H9 (cell line): ENCODE results near the gene TIMELESS. TPM values are rescaled to one million over a fixed set of nuclear protein-coding genes. Genes with fewer than 3 reads are reported as not detected.

ENCODE experiments used
- DNase-seq: peaks from one replicate; pipeline ENCODE4 v3.0.0-alpha.2; 2017
- H2AFZ ChIP-seq: one replicate; pipeline ENCODE4 v1.6.1; 2013; ENCODE audit warnings: mild to moderate bottlenecking, low read length, control low read depth, moderate library complexity
- H2AK5ac ChIP-seq: 2 replicates; pipeline ENCODE4 v1.6.1; 2013; ENCODE audit warnings: low read length, control low read depth, mixed read lengths; ENCODE audit not compliant: insufficient read length
- H2BK120ac ChIP-seq: one replicate; pipeline ENCODE4 v1.6.1; 2013; ENCODE audit warnings: low read depth, mild to moderate bottlenecking, low read length, control low read depth, inconsistent platforms; ENCODE audit not compliant: poor library complexity, severe bottlenecking
- H2BK12ac ChIP-seq: 2 replicates; pipeline ENCODE4 v1.6.1; 2013; ENCODE audit warnings: low read length, control low read depth, mixed read lengths, low read depth; ENCODE audit not compliant: insufficient read length
- H2BK15ac ChIP-seq: 2 replicates; pipeline ENCODE4 v1.6.1; 2013; ENCODE audit warnings: low read depth, low read length, control low read depth
- H2BK20ac ChIP-seq: one replicate; pipeline ENCODE4 v1.6.1; 2013; ENCODE audit warnings: low read depth, mild to moderate bottlenecking, low read length, control low read depth, inconsistent platforms; ENCODE audit not compliant: poor library complexity, severe bottlenecking
- H2BK5ac ChIP-seq: 2 replicates; pipeline ENCODE4 v1.6.1; 2013; ENCODE audit warnings: low read length, control low read depth, mixed read lengths; ENCODE audit not compliant: insufficient read length
- H3K14ac ChIP-seq: 2 replicates; pipeline ENCODE4 v1.6.1; 2013; ENCODE audit warnings: low read length, control low read depth; ENCODE audit not compliant: insufficient read depth
- H3K18ac ChIP-seq: 2 replicates; pipeline ENCODE4 v1.6.1; 2013; ENCODE audit warnings: low read depth, mild to moderate bottlenecking, mixed read lengths, low read length, control low read depth; ENCODE audit not compliant: insufficient read length
- H3K23ac ChIP-seq: 2 replicates; pipeline ENCODE4 v1.6.1; 2013; ENCODE audit warnings: low read length, control low read depth, mixed read lengths, low read depth; ENCODE audit not compliant: insufficient read length
- H3K23me2 ChIP-seq: 2 replicates; pipeline ENCODE4 v1.6.1; 2013; ENCODE audit warnings: low read depth, mild to moderate bottlenecking, mixed read lengths, low read length, control low read depth; ENCODE audit not compliant: insufficient read length, poor library complexity, severe bottlenecking
- H3K27ac ChIP-seq: 2 replicates; pipeline ENCODE4 v1.5.1; 2013; ENCODE audit warnings: low read length, control low read depth, mixed read lengths, low read depth; ENCODE audit not compliant: insufficient read length
- H3K27me3 ChIP-seq: 2 replicates; pipeline ENCODE4 v1.6.1; 2013; ENCODE audit warnings: low read length, control low read depth, inconsistent platforms; ENCODE audit not compliant: insufficient read depth
- H3K4ac ChIP-seq: 2 replicates; pipeline ENCODE4 v1.6.1; 2013; ENCODE audit warnings: low read depth, mild to moderate bottlenecking, control low read depth, inconsistent platforms, low read length, moderate library complexity
- H3K4me1 ChIP-seq: 2 replicates; pipeline ENCODE4 v1.6.1; 2013; ENCODE audit warnings: low read length, control low read depth, inconsistent platforms; ENCODE audit not compliant: insufficient read depth
- H3K4me2 ChIP-seq: 2 replicates; pipeline ENCODE4 v1.6.1; 2013; ENCODE audit warnings: low read length, control low read depth, mixed read lengths; ENCODE audit not compliant: insufficient read length, insufficient read depth
- H3K56ac ChIP-seq: 2 replicates; pipeline ENCODE4 v1.6.1; 2013; ENCODE audit warnings: low read depth, mild to moderate bottlenecking, mixed read lengths, low read length, control low read depth; ENCODE audit not compliant: insufficient read length
- H3K79me1 ChIP-seq: 2 replicates; pipeline ENCODE4 v1.6.1; 2013; ENCODE audit warnings: low read depth, mild to moderate bottlenecking, moderate library complexity, low read length, control low read depth, inconsistent platforms; ENCODE audit not compliant: insufficient read depth, poor library complexity, severe bottlenecking
- H3K79me2 ChIP-seq: 2 replicates; pipeline ENCODE4 v1.6.1; 2013; ENCODE audit warnings: low read length, control low read depth, inconsistent platforms; ENCODE audit not compliant: insufficient read depth
- H3K9ac ChIP-seq: 2 replicates; pipeline ENCODE4 v1.6.1; 2013; ENCODE audit warnings: low read length, control low read depth, mixed read lengths; ENCODE audit not compliant: insufficient read length; ENCODE audit errors: extremely low read depth
- H3K9me3 ChIP-seq: one replicate; pipeline ENCODE4 v1.6.1; 2013; ENCODE audit warnings: low read depth, low read length, inconsistent platforms; ENCODE audit not compliant: control insufficient read depth
- H3T11ph ChIP-seq: one replicate; pipeline ENCODE4 v1.6.1; 2013; ENCODE audit warnings: mild to moderate bottlenecking, low read length, control low read depth, inconsistent platforms
- H4K20me1 ChIP-seq: one replicate; pipeline ENCODE4 v1.6.1; 2013; ENCODE audit not compliant: control insufficient read depth, insufficient read length, insufficient read depth
- H4K5ac ChIP-seq: 2 replicates; pipeline ENCODE4 v1.6.1; 2013; ENCODE audit warnings: low read depth, mild to moderate bottlenecking, mixed read lengths, low read length, control low read depth; ENCODE audit not compliant: insufficient read length
- H4K8ac ChIP-seq: replicated peaks from 2 replicates; pipeline ENCODE4 v1.6.1; 2013; ENCODE audit warnings: low read length, control low read depth, mixed read lengths, low read depth; ENCODE audit not compliant: insufficient read length
- H4K91ac ChIP-seq: 2 replicates; pipeline ENCODE4 v1.6.1; 2013; ENCODE audit warnings: low read depth, mild to moderate bottlenecking, moderate library complexity, mixed read lengths, low read length, control low read depth; ENCODE audit not compliant: insufficient read length
- H3K27ac Mint-ChIP-seq, 3 experiments: 2 replicates in 2 of 3; 3 replicates in 1 of 3; pipeline ENCODE4 v1.8.0; 2020 to 2021; ENCODE audit warnings: mixed read lengths in 3 of 3, mild to moderate bottlenecking in 1 of 3, moderate library complexity in 1 of 3
- H3K27me3 Mint-ChIP-seq: 2 replicates; pipeline ENCODE4 v1.8.0; 2021; ENCODE audit warnings: low read depth, mild to moderate bottlenecking, moderate library complexity, mixed read lengths
- H3K36me3 Mint-ChIP-seq, 3 experiments: 2 replicates in 2 of 3; 3 replicates in 1 of 3; pipeline ENCODE4 v1.8.0; 2020 to 2021; ENCODE audit warnings: low read depth in 3 of 3, mixed read lengths in 3 of 3; ENCODE audit not compliant: insufficient read depth in 1 of 3
- H3K4me1 Mint-ChIP-seq, 2 experiments: 2 replicates each; pipeline ENCODE4 v1.8.0; 2020; ENCODE audit warnings: mixed read lengths in 2 of 2
- H3K4me3 Mint-ChIP-seq, 2 experiments: 2 replicates in 1 of 2; 3 replicates in 1 of 2; pipeline ENCODE4 v1.8.0; 2020 to 2021; ENCODE audit warnings: mild to moderate bottlenecking in 2 of 2, mixed read lengths in 2 of 2, moderate library complexity in 1 of 2
- H3K9me3 Mint-ChIP-seq, 2 experiments: 2 replicates in 1 of 2; 3 replicates in 1 of 2; pipeline ENCODE4 v1.8.0; 2020; ENCODE audit warnings: mild to moderate bottlenecking in 2 of 2, mixed read lengths in 2 of 2, moderate library complexity in 1 of 2
- WGBS: extraction: QIAGEN DNeasy Blood & Tissue Kit; methylation state at CpG from one replicate; pipeline ENCODE4 v1.1.7; 2013; ENCODE audit warnings: missing lambda C conversion rate, low lambda C conversion rate, mixed read lengths; ENCODE audit not compliant: insufficient read length; ENCODE audit errors: extremely low coverage; 5-methylcytosine and 5-hydroxymethylcytosine counted together
- total RNA-seq: library from RNA; stranded (reverse); gene quantifications from 2 replicates; pipeline ENCODE4 v1.2.1, GENCODE V29; 2021
- TF ChIP-seq, protein P1 (sequence below): fragments of 200-600 bp; sonication (generic); conservative IDR thresholded peaks from 3 replicates; pipeline ENCODE4 v1.8.0; 2021; ENCODE audit warnings: antibody characterized with exemption, mild to moderate bottlenecking

Gene TIMELESS
- total RNA-seq, 1 experiment from 2014 or later: 68.0 TPM

DNA sequence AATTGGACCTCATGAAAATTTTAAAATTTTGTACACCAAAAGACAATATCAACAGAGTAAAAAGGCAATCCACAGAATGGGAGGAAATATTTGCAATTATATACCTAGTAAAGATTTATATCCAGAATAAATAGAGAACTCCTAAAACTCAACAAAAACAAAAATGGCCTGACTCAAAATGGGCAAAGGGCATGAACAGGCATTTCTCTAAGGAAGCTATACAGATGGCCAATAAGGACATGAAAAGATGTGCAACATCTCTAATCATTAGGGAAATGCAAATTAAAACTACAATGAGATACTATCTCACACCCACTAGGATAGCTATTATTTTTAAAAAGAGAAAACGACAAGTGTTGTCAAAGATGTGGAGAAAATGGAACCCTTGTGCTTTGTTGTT, 75.7 kb downstream of the TIMELESS start:
- no peaks in the 10 kb centered on the region for H4K20me1 ChIP-seq
- H3K56ac ChIP-seq: no peak overlapping the region
- no peaks in the 10 kb centered on the region for H3K27me3 ChIP-seq
- no peak overlapping the region for H3K27ac ChIP-seq
- no peak overlapping the region for H4K8ac ChIP-seq
- H3K79me1 ChIP-seq: no peaks in the 10 kb centered on the region
- no peak overlapping the region for H3K4me3 Mint-ChIP-seq
- H3K27me3 Mint-ChIP-seq: peaks cover 2% of the 10 kb centered on the region; the same call in 1 of the 2 replicates
- no peak overlapping the region for H3K4me2 ChIP-seq
- H3T11ph ChIP-seq: no peak overlapping the region
- no peak overlapping the region for H2BK120ac ChIP-seq
- no peak overlapping the region for H2BK5ac ChIP-seq
- no peak overlapping the region for H3K14ac ChIP-seq
- no peaks in the 10 kb centered on the region for H3K9me3 ChIP-seq
- H3K36me3 Mint-ChIP-seq: peaks cover 0 to 3% (median 0%) of the 10 kb centered on the region in 3 experiments; a peak in 2 of 7 replicates
- no peak for DNase-seq
- no peak overlapping the region for H2AK5ac ChIP-seq
- H4K91ac ChIP-seq: no peak overlapping the region
- no peaks in the 10 kb centered on the region for H3K4me1 ChIP-seq
- H3K4me1 Mint-ChIP-seq: peaks cover 10 to 15% of the 10 kb centered on the region in 2 experiments
- H3K79me2 ChIP-seq: no peaks in the 10 kb centered on the region
- no peak overlapping the region for H3K27ac Mint-ChIP-seq
- no peak overlapping the region for H2BK20ac ChIP-seq
- H4K5ac ChIP-seq: no peak overlapping the region
- no CpG with 5 or more reads among the region's 1 CpG for WGBS
- no peak overlapping the region for H2AFZ ChIP-seq
- H3K18ac ChIP-seq: no peak overlapping the region
- no peak overlapping the region for H3K23ac ChIP-seq
- no peak overlapping the region for H2BK12ac ChIP-seq
- no peak overlapping the region for H3K9ac ChIP-seq
- peaks cover 10 to 12% of the 10 kb centered on the region in 2 experiments for H3K9me3 Mint-ChIP-seq
- TF ChIP-seq, protein P1, sequence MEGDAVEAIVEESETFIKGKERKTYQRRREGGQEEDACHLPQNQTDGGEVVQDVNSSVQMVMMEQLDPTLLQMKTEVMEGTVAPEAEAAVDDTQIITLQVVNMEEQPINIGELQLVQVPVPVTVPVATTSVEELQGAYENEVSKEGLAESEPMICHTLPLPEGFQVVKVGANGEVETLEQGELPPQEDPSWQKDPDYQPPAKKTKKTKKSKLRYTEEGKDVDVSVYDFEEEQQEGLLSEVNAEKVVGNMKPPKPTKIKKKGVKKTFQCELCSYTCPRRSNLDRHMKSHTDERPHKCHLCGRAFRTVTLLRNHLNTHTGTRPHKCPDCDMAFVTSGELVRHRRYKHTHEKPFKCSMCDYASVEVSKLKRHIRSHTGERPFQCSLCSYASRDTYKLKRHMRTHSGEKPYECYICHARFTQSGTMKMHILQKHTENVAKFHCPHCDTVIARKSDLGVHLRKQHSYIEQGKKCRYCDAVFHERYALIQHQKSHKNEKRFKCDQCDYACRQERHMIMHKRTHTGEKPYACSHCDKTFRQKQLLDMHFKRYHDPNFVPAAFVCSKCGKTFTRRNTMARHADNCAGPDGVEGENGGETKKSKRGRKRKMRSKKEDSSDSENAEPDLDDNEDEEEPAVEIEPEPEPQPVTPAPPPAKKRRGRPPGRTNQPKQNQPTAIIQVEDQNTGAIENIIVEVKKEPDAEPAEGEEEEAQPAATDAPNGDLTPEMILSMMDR: no peak
- no peak overlapping the region for H2BK15ac ChIP-seq
- H3K23me2 ChIP-seq: no peaks in the 10 kb centered on the region
- no peak overlapping the region for H3K4ac ChIP-seq
